ENCODE results near the gene DACT2. TPM values are rescaled to one million over a fixed set of nuclear protein-coding genes. Genes with fewer than 3 reads are reported as not detected.

DACT2 gene
- total RNA-seq, 1 experiment from 2014 or later = 4.9 TPM

- Mint-ChIP-seq H3K36me3 (no peaks in the 10 kb centered on the region), H3K27me3 (ENCODE audit: low read depth) (peaks cover 4% of the 10 kb centered on the region; the same call in 1 of the 2 replicates), H3K27ac (no peak overlapping the region), H3K4me3 (no peak overlapping the region), H3K9me3 (peaks cover 7% of the 10 kb centered on the region; the same call in 1 of the 2 replicates), H3K4me1 (peaks cover 15% of the 10 kb centered on the region)
- TF ChIP-seq NFYB (CRISPR knock-in tag; conservative IDR thresholded peaks at IDR 0.05; ENCODE audit: low read depth) (no peak), ARID4B (CRISPR knock-in tag; IDR thresholded peaks at IDR 0.05; ENCODE audit: borderline replicate concordance) (no peak), ZMAT4 (CRISPR knock-in tag; IDR thresholded peaks at IDR 0.05) (no peak), ZNF317 (CRISPR knock-in tag; IDR thresholded peaks at IDR 0.05; ENCODE audit: borderline replicate concordance, low read depth) (no peak), ERG (CRISPR knock-in tag; IDR thresholded peaks at IDR 0.05) (no peak), ZNF281 (CRISPR knock-in tag; IDR thresholded peaks at IDR 0.05) (no peak), TEAD1 (CRISPR knock-in tag; IDR thresholded peaks at IDR 0.05) (no peak), SMAD3 (CRISPR knock-in tag; IDR thresholded peaks at IDR 0.05; ENCODE audit: borderline replicate concordance) (no peak), GRHL2 (CRISPR knock-in tag; IDR thresholded peaks at IDR 0.05; ENCODE audit: insufficient replicate concordance, severe bottlenecking) (no peak), ELF4 (CRISPR knock-in tag; IDR thresholded peaks at IDR 0.05; ENCODE audit: low read depth) (no peak), ATF1 (CRISPR knock-in tag; IDR thresholded peaks at IDR 0.05) (no peak)
- ATAC-seq = no peak
- ChIA-PET CTCF (interaction anchor here (2.5 kb wide), 1 partner anchor 169 kb away, joined by 8 read pairs; no protein-coding TSS in a partner anchor), POLR2A (interaction anchor here (0.7 kb wide), 1 partner anchor 112 kb away, joined by 3 read pairs; no protein-coding TSS in a partner anchor)
- DNase-seq (ENCODE audit: low spot score) = no peak
Measured at GRCh38 chr6:168368066-168368820, 48.7 kb upstream of the DACT2 start.

GRCh38 chr6:168367285-168367751 lies 47.7 kb upstream of the DACT2 start:
- DNase-seq (ENCODE audit: low spot score) (no peak), ATAC-seq (no peak)
- TF ChIP-seq CREM (CRISPR knock-in tag; IDR thresholded peaks at IDR 0.05) = no peak
- TF ChIP-seq GTF2I (CRISPR knock-in tag; conservative IDR thresholded peaks at IDR 0.05) = no peak
- no peak for TF ChIP-seq KAT7 (CRISPR knock-in tag; IDR thresholded peaks at IDR 0.05; ENCODE audit: borderline replicate concordance)
- TF ChIP-seq HMGXB4 (CRISPR knock-in tag; IDR thresholded peaks at IDR 0.05) = no peak
- TF ChIP-seq MAX (CRISPR knock-in tag; IDR thresholded peaks at IDR 0.05) = no peak
- TF ChIP-seq RORB (CRISPR knock-in tag; IDR thresholded peaks at IDR 0.05) = no peak
- no peak for TF ChIP-seq ZNF423 (CRISPR knock-in tag; IDR thresholded peaks at IDR 0.05)
- TF ChIP-seq GRHL2 (CRISPR knock-in tag; IDR thresholded peaks at IDR 0.05; ENCODE audit: insufficient replicate concordance, severe bottlenecking) = no peak
- Mint-ChIP-seq H3K4me1 (peaks cover 9% of the 10 kb centered on the region; the same call in 1 of the 2 replicates), H3K27ac (no peak overlapping the region), H3K27me3 (ENCODE audit: low read depth) (peaks cover 4% of the 10 kb centered on the region; the same call in 1 of the 2 replicates), H3K9me3 (peaks cover 13% of the 10 kb centered on the region), H3K4me3 (no peak overlapping the region), H3K36me3 (no peaks in the 10 kb centered on the region; the same call in 1 of the 2 replicates)
- ChIA-PET CTCF (interaction anchor here (0.9 kb wide), 1 partner anchor 84 kb away, joined by 3 read pairs; no protein-coding TSS in a partner anchor), POLR2A (no interaction called here)
